PC-3 (cell line): ENCODE results near the gene IRAK1.

Source experiments
- EZH2 ChIP-seq: fragments of 300-600 bp; sonication (generic); IDR thresholded peaks from one replicate; pipeline ENCODE4 v1.6.1; 2017; ENCODE audit warnings: antibody characterized with exemption, mild to moderate bottlenecking, low read length; ENCODE audit not compliant: unreplicated experiment
- EZH2phosphoT487 ChIP-seq: fragments of 300-600 bp; sonication (generic); IDR thresholded peaks from 2 replicates; pipeline ENCODE4 v1.6.1; 2018; ENCODE audit warnings: mild to moderate bottlenecking, antibody characterized with exemption, low read length, borderline replicate concordance
- TF ChIP-seq, protein P1 (sequence below): fragments of 300-600 bp; sonication (generic); conservative IDR thresholded peaks from 2 replicates; pipeline ENCODE4 v1.5.1; 2017; ENCODE audit warnings: antibody characterized with exemption, low read depth, mild to moderate bottlenecking, low read length

DNA sequence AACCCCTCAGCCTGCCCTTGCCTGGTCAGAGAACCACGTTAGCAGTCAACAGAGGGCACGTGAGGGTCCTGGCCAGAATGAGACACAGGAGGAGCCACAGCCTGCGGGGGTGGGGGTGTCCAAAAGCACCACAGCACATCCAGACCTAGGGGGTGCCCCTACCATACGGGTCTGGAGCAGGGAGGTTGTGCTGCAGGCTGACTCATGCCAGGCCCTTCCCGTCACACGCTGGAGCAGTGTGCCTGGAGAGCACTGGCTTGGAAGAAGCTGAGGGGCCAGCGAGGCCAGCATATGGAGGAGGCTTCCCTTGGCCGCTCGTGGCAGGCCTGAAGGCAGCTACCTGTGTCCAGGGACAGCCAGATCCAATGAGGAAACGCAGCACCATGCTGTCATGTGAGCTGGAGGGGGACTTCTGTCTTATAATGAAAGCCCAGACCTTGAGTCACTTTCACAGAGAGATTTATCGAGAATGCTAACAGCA is 1.5 kb upstream of the IRAK1 start:
- TF ChIP-seq, protein P1, sequence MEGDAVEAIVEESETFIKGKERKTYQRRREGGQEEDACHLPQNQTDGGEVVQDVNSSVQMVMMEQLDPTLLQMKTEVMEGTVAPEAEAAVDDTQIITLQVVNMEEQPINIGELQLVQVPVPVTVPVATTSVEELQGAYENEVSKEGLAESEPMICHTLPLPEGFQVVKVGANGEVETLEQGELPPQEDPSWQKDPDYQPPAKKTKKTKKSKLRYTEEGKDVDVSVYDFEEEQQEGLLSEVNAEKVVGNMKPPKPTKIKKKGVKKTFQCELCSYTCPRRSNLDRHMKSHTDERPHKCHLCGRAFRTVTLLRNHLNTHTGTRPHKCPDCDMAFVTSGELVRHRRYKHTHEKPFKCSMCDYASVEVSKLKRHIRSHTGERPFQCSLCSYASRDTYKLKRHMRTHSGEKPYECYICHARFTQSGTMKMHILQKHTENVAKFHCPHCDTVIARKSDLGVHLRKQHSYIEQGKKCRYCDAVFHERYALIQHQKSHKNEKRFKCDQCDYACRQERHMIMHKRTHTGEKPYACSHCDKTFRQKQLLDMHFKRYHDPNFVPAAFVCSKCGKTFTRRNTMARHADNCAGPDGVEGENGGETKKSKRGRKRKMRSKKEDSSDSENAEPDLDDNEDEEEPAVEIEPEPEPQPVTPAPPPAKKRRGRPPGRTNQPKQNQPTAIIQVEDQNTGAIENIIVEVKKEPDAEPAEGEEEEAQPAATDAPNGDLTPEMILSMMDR: no peak
- TF ChIP-seq EZH2: no peak
- TF ChIP-seq EZH2phosphoT487: no peak
